Spleen (tissue), 7 donors: ENCODE results near the gene SINHCAF.

ENCODE experiments used
- CTCF ChIP-seq, 11 experiments: fragments of 200-600 bp in 7 of 11; fragments of 450-650 bp in 4 of 11; sonication (generic) in 4 of 11; IDR thresholded peaks in 8 of 11; conservative IDR thresholded peaks in 3 of 11; 1 replicate in 7 of 11; 2 replicates in 4 of 11; pipeline versions ENCODE4 v1.4.0 to v1.8.0; 2016 to 2021; ENCODE audit warnings: antibody characterized with exemption in 11 of 11, inconsistent platforms in 4 of 11, mild to moderate bottlenecking in 1 of 11
- POLR2A ChIP-seq, 3 donors: fragments of 450-650 bp; IDR thresholded peaks; one replicate each; pipeline ENCODE4 v1.5.1; 2017; ENCODE audit warnings: antibody characterized with exemption in 3 of 3, mild to moderate bottlenecking in 1 of 3
- donor health status: DM: no; HTN: no; CAD: no; lungs with moderate emphysema.
- donor health status: DM: no; HTN: no; CAD: no.
- donor health status: DM: no; HTN: no; CAD: no.

GRCh38 chr12:31259136-31259886 lies 66.6 kb downstream of the SINHCAF start:
- TF ChIP-seq POLR2A (IDR thresholded peaks at IDR 0.05) (no peak), CTCF (IDR thresholded peaks at IDR 0.05 in 8 of 11, conservative IDR thresholded peaks at IDR 0.05 in 3 of 11) (no peak)
